Fibroblast of lung (primary cell): Measurements from ENCODE around the gene C4orf46. TPM values are rescaled to one million over a fixed set of nuclear protein-coding genes. Genes with fewer than 3 reads are reported as not detected.

Experiments used
- DNase-seq, 2 donors: peaks; one replicate each; pipeline versions ENCODE4 v3.0.0 to v3.0.0-alpha.2; 2010; ENCODE audit warnings: low read depth in 2 of 2
- H2AFZ ChIP-seq: 2 replicates; pipeline ENCODE4 v1.5.1; 2012; ENCODE audit warnings: low read length, control low read depth, inconsistent platforms
- H3K27ac ChIP-seq: 2 replicates; pipeline ENCODE4 v1.5.1; 2011; ENCODE audit warnings: low read length, control low read depth; ENCODE audit not compliant: insufficient read depth
- H3K27me3 ChIP-seq: 2 replicates; pipeline ENCODE4 v1.5.1; 2011; ENCODE audit warnings: mild to moderate bottlenecking, low read length; ENCODE audit not compliant: control insufficient read depth, insufficient read depth
- H3K36me3 ChIP-seq: 2 replicates; pipeline ENCODE4 v1.5.1; 2011; ENCODE audit warnings: low read length; ENCODE audit not compliant: control insufficient read depth, insufficient read depth
- H3K4me1 ChIP-seq: 2 replicates; pipeline ENCODE4 v1.5.1; 2011; ENCODE audit warnings: low read length; ENCODE audit not compliant: control insufficient read depth, insufficient read depth; ENCODE audit errors: extremely low read depth
- H3K4me2 ChIP-seq: 2 replicates; pipeline ENCODE4 v1.5.1; 2011; ENCODE audit warnings: low read length, control low read depth; ENCODE audit not compliant: insufficient read depth; ENCODE audit errors: extremely low read depth
- H3K4me3 ChIP-seq, 4 experiments: fragments of 200-600 bp in 1 of 4; sonication (generic) in 1 of 4; replicated peaks in 1 of 4; 2 replicates each; pipeline ENCODE4 v1.5.1; 2011 to 2016; ENCODE audit warnings: low read length in 4 of 4, low read depth in 3 of 4, mild to moderate bottlenecking in 3 of 4, control low read depth in 2 of 4, inconsistent platforms in 1 of 4, mixed read lengths in 1 of 4; ENCODE audit not compliant: insufficient read depth in 1 of 4; ENCODE audit errors: control extremely low read depth in 1 of 4
- H3K79me2 ChIP-seq: 2 replicates; pipeline ENCODE4 v1.5.1; 2012; ENCODE audit warnings: mild to moderate bottlenecking, low read length, inconsistent platforms; ENCODE audit not compliant: control insufficient read depth, insufficient read depth
- H3K9ac ChIP-seq: 2 replicates; pipeline ENCODE4 v1.5.1; 2011; ENCODE audit warnings: mild to moderate bottlenecking, low read length, control low read depth; ENCODE audit not compliant: insufficient read depth
- H3K9me3 ChIP-seq: 2 replicates; pipeline ENCODE4 v1.5.1; 2012; ENCODE audit warnings: low read depth, low read length; ENCODE audit not compliant: control insufficient read depth, insufficient read depth
- H4K20me1 ChIP-seq: 2 replicates; pipeline ENCODE4 v1.5.1; 2011; ENCODE audit warnings: low read length; ENCODE audit not compliant: control insufficient read depth, insufficient read depth; ENCODE audit errors: extremely low read depth
- CTCF ChIP-seq, 2 donors: IDR thresholded peaks in 1 of 2; conservative IDR thresholded peaks in 1 of 2; 1 replicate in 1 of 2; 2 replicates in 1 of 2; pipeline ENCODE4 v1.5.1; 2011 to 2012; ENCODE audit warnings: low read length in 2 of 2, control low read depth in 1 of 2, inconsistent platforms in 1 of 2, low read depth in 1 of 2, mild to moderate bottlenecking in 1 of 2
- EZH2 ChIP-seq: IDR thresholded peaks from 2 replicates; pipeline ENCODE4 v1.5.1; 2012; ENCODE audit warnings: low read length, control low read depth, mild to moderate bottlenecking; ENCODE audit errors: missing control alignments
- polyA plus RNA-seq, 2 donors: library from polyadenylated mRNA; depleted of rRNA in 1 of 2; stranded (reverse) in 1 of 2; unstranded in 1 of 2; fragments of >200 nt; gene quantifications; 2 replicates each; pipeline ENCODE4 v1.2.1, GENCODE V29; 2011 to 2012; ENCODE audit warnings: missing spikeins in 1 of 2
- total RNA-seq: library from RNA; depleted of rRNA; stranded (reverse); fragments of >200 nt; gene quantifications from 2 replicates; pipeline ENCODE4 v1.2.1, GENCODE V29; 2014

C4orf46 gene
- total and polyA plus RNA-seq, 2 donors (not counting 1 experiment from before 2014, with no cell fraction given): 11.2 to 11.8 TPM

GRCh38 chr4:158649111-158649680 lies 22.5 kb downstream of the C4orf46 start:
- Histone ChIP-seq H3K4me3 (no peak overlapping the region), H3K9ac (no peak overlapping the region), H3K79me2 (no peaks in the 10 kb centered on the region), H3K27me3 (no peaks in the 10 kb centered on the region), H3K4me1 (no peaks in the 10 kb centered on the region), H4K20me1 (no peaks in the 10 kb centered on the region), H2AFZ (no peak overlapping the region), H3K4me2 (no peak overlapping the region), H3K36me3 (no peaks in the 10 kb centered on the region), H3K9me3 (no peaks in the 10 kb centered on the region), H3K27ac (no peak overlapping the region)
- DNase-seq: no peak
- TF ChIP-seq EZH2 (no peak), CTCF (conservative IDR thresholded peaks at IDR 0.05 in 1 of 2, IDR thresholded peaks at IDR 0.05 in 1 of 2; ENCODE audit: low read depth in 1 of 2, low read length in 2 of 2) (no peak)

- Histone ChIP-seq H3K9me3 (no peaks in the 10 kb centered on the region), H3K27me3 (peaks cover 3% of the 10 kb centered on the region), H3K79me2 (no peaks in the 10 kb centered on the region), H3K36me3 (no peaks in the 10 kb centered on the region), H3K4me3 (no peak overlapping the region), H3K27ac (no peak overlapping the region), H2AFZ (no peak overlapping the region), H3K4me2 (peak overlapping the region; percentile 64), H3K9ac (no peak overlapping the region), H3K4me1 (no peaks in the 10 kb centered on the region), H4K20me1 (no peaks in the 10 kb centered on the region)
- DNase-seq: no peak
- no peak for TF ChIP-seq EZH2
- TF ChIP-seq CTCF (conservative IDR thresholded peaks at IDR 0.05 in 1 of 2, IDR thresholded peaks at IDR 0.05 in 1 of 2; ENCODE audit: low read depth in 1 of 2, low read length in 2 of 2): no peak
These were observed 26.9 kb downstream of the C4orf46 start for GRCh38 chr4:158644760-158645159.

- Histone ChIP-seq H3K27me3 (peaks cover 3% of the 10 kb centered on the region), H2AFZ (peak overlapping the region; percentile 51), H3K4me1 (no peaks in the 10 kb centered on the region), H4K20me1 (no peaks in the 10 kb centered on the region), H3K4me3 (no peak overlapping the region), H3K36me3 (no peaks in the 10 kb centered on the region), H3K4me2 (no peak overlapping the region), H3K9ac (no peak overlapping the region), H3K79me2 (no peaks in the 10 kb centered on the region), H3K27ac (no peak overlapping the region), H3K9me3 (no peaks in the 10 kb centered on the region)
- DNase-seq: no peak
- TF ChIP-seq EZH2: no peak
- no peak for TF ChIP-seq CTCF (conservative IDR thresholded peaks at IDR 0.05 in 1 of 2, IDR thresholded peaks at IDR 0.05 in 1 of 2; ENCODE audit: low read depth in 1 of 2, low read length in 2 of 2)
These were observed 27.3 kb downstream of the C4orf46 start for GRCh38 chr4:158644356-158644755.
